ENCODE measurements around the gene LDLRAD3. TPM values are rescaled to one million over a fixed set of nuclear protein-coding genes. Genes with fewer than 3 reads are reported as not detected.
"Not testable (repeated sequence)": the region's sequence is repeated elsewhere in the genome, so short reads cannot be mapped to it uniquely, and the experiment has no call there.

LDLRAD3 gene
- total and polyA plus RNA-seq, 4 donors, result 2.2 to 14.3 (median 9.9) TPM

GRCh38 chr11:35907648-35908431 lies 36.0 kb upstream of the LDLRAD3 start:
- peak; percentile 73 for ATAC-seq (ENCODE audit: insufficient read depth, low FRiP score)
- no peak for DNase-seq
- H3K36me3 ChIP-seq (ENCODE audit: control insufficient read depth in 4 of 4, insufficient read depth in 4 of 4, low read length in 4 of 4), result no peaks in the 10 kb centered on the region
- no peak for TF ChIP-seq CTCF (IDR thresholded peaks at IDR 0.05; ENCODE audit: control extremely low read depth, extremely low read depth)
- peaks cover 0 to 3% (median under 1%) of the 10 kb centered on the region in 4 donors for H3K9me3 ChIP-seq (ENCODE audit: control insufficient read depth in 4 of 4, insufficient read depth in 3 of 4, low read length in 3 of 4)
- H3K27me3 ChIP-seq (ENCODE audit: control insufficient read depth in 3 of 3, insufficient read depth in 3 of 3, low read length in 2 of 3), result no peaks in the 10 kb centered on the region
- H3K9ac ChIP-seq (ENCODE audit: insufficient read depth in 1 of 2, low read length in 2 of 2), result no peak overlapping the region
- 31 to 59% methylated on average over 4 of the region's 4 CpGs for WGBS, 2 donors
- H3K4me1 ChIP-seq (ENCODE audit: control insufficient read depth in 5 of 5, insufficient read depth in 5 of 5, low read length in 5 of 5), result peaks cover 0 to 13% (median 0%) of the 10 kb centered on the region in 5 donors
- H3K27ac ChIP-seq (ENCODE audit: low read depth in 1 of 2, low read length in 1 of 2), result no peak overlapping the region
- H3K4me3 ChIP-seq, result no peak overlapping the region

- not testable (repeated sequence) for H3K27ac ChIP-seq (ENCODE audit: low read depth in 1 of 2, low read length in 1 of 2); H3K9ac ChIP-seq (ENCODE audit: insufficient read depth in 1 of 2, low read length in 2 of 2); DNase-seq; H3K9me3 ChIP-seq (ENCODE audit: control insufficient read depth in 4 of 4, insufficient read depth in 3 of 4, low read length in 3 of 4); ATAC-seq (ENCODE audit: insufficient read depth, low FRiP score); H3K27me3 ChIP-seq (ENCODE audit: control insufficient read depth in 3 of 3, insufficient read depth in 3 of 3, low read length in 2 of 3); H3K36me3 ChIP-seq (ENCODE audit: control insufficient read depth in 4 of 4, insufficient read depth in 4 of 4, low read length in 4 of 4); H3K4me3 ChIP-seq
- H3K4me1 ChIP-seq (ENCODE audit: control insufficient read depth in 5 of 5, insufficient read depth in 5 of 5, low read length in 5 of 5), result peaks cover 0 to 13% (median 0%) of the 10 kb centered on the region in 5 donors
- WGBS, 2 donors, result 77 to 78% methylated on average over 5 of the region's 5 CpGs
These were observed 35.5 kb upstream of the LDLRAD3 start for GRCh38 chr11:35908432-35908771.

DNA sequence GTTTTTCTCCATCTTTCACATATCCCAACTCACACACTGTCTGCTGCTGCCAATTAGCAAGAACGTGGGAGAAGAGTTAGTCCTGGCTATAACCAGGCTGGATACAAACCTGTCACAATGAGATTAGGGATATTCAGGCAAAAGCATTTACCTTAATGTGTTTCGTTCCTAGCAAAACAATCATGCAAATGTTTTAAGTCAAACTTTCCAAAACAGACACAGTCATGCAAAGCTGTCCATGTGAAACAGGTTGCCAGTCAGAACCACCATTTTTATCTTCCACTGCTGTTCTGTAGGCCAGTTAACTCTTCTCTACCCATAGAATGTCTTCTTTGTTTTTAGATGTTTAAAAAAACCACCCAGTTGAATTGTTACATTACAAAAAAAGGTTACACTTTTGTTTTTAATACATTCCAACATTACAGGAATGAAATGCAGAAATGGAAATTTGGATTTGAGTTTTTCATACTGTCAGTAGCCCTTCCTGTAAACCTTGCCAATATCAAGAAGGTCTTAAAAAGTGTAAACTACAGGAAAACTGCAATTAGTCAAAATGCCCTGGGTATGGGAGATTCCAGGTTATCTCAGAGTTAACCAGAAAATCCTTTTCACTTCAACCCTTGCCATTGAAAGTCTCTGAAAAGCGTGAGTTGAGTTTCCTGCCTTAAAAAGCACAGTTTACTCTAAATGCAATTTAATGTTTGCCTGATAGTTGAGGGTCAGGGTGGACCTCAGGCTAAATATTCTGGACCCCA lies 34.2 kb upstream of the LDLRAD3 start:
- Histone ChIP-seq H3K36me3 (ENCODE audit: control insufficient read depth in 4 of 4, insufficient read depth in 4 of 4, low read length in 4 of 4) (no peaks in the 10 kb centered on the region), H3K4me3 (no peak overlapping the region), H3K4me1 (ENCODE audit: control insufficient read depth in 5 of 5, insufficient read depth in 5 of 5, low read length in 5 of 5) (peaks cover 0 to 13% (median 0%) of the 10 kb centered on the region in 5 donors), H3K27ac (ENCODE audit: low read depth in 1 of 2, low read length in 1 of 2) (no peak overlapping the region), H3K9me3 (ENCODE audit: control insufficient read depth in 4 of 4, insufficient read depth in 3 of 4, low read length in 3 of 4) (no peaks in the 10 kb centered on the region), H3K9ac (ENCODE audit: insufficient read depth in 1 of 2, low read length in 2 of 2) (no peak overlapping the region), H3K27me3 (ENCODE audit: control insufficient read depth in 3 of 3, insufficient read depth in 3 of 3, low read length in 2 of 3) (no peaks in the 10 kb centered on the region)
- WGBS, 2 donors, result 77 to 80% methylated on average over 3 of the region's 3 CpGs
- DNase-seq, result no peak
- no peak for ATAC-seq (ENCODE audit: insufficient read depth, low FRiP score)
- TF ChIP-seq CTCF (IDR thresholded peaks at IDR 0.05; ENCODE audit: control extremely low read depth, extremely low read depth), result no peak

- Histone ChIP-seq H3K9ac (ENCODE audit: insufficient read depth in 1 of 2, low read length in 2 of 2) (no peak overlapping the region), H3K27me3 (ENCODE audit: control insufficient read depth in 3 of 3, insufficient read depth in 3 of 3, low read length in 2 of 3) (no peaks in the 10 kb centered on the region), H3K4me1 (ENCODE audit: control insufficient read depth in 5 of 5, insufficient read depth in 5 of 5, low read length in 5 of 5) (peaks cover 0 to 4% (median 0%) of the 10 kb centered on the region in 5 donors), H3K27ac (ENCODE audit: low read depth in 1 of 2, low read length in 1 of 2) (no peak overlapping the region), H3K36me3 (ENCODE audit: control insufficient read depth in 4 of 4, insufficient read depth in 4 of 4, low read length in 4 of 4) (no peaks in the 10 kb centered on the region), H3K9me3 (ENCODE audit: control insufficient read depth in 4 of 4, insufficient read depth in 3 of 4, low read length in 3 of 4) (no peaks in the 10 kb centered on the region), H3K4me3 (no peak overlapping the region)
- ATAC-seq (ENCODE audit: insufficient read depth, low FRiP score) (no peak), DNase-seq (no peak)
- TF ChIP-seq CTCF (IDR thresholded peaks at IDR 0.05; ENCODE audit: control extremely low read depth, extremely low read depth), result no peak
- 89 to 90% methylated on average over 6 of the region's 6 CpGs for WGBS, 2 donors
These were observed 32.8 kb upstream of the LDLRAD3 start for GRCh38 chr11:35911013-35911412.

All from lung (tissue), 12 donors.